Rectal smooth muscle tissue (tissue), 1 donor: Measurements from ENCODE around the gene FCN2.

Experiments
- H3K27ac ChIP-seq: one replicate; pipeline ENCODE4 v1.7.0; 2013; ENCODE audit warnings: low read depth, low read length, inconsistent platforms
- H3K27me3 ChIP-seq: one replicate; pipeline ENCODE4 v1.7.0; 2013; ENCODE audit warnings: low read length; ENCODE audit not compliant: control insufficient read depth, insufficient read depth
- H3K36me3 ChIP-seq: one replicate; pipeline ENCODE4 v1.7.0; 2013; ENCODE audit warnings: low read length; ENCODE audit not compliant: control insufficient read depth, insufficient read depth
- H3K4me1 ChIP-seq: one replicate; pipeline ENCODE4 v1.7.0; 2013; ENCODE audit warnings: low read length; ENCODE audit not compliant: control insufficient read depth, insufficient read depth
- H3K4me3 ChIP-seq: one replicate; pipeline ENCODE4 v1.7.0; 2013; ENCODE audit warnings: low read length
- H3K9ac ChIP-seq: one replicate; pipeline ENCODE4 v1.7.0; 2013; ENCODE audit warnings: low read length

FCN2 gene

GRCh38 chr9:134888603-134889190, 8.1 kb downstream of the FCN2 start:
- Histone ChIP-seq H3K36me3 (no peaks in the 10 kb centered on the region), H3K27ac (no peak overlapping the region), H3K9ac (no peak overlapping the region), H3K27me3 (no peaks in the 10 kb centered on the region), H3K4me1 (no peaks in the 10 kb centered on the region), H3K4me3 (no peak overlapping the region)

- Histone ChIP-seq H3K27me3 (no peaks in the 10 kb centered on the region), H3K27ac (no peak overlapping the region), H3K36me3 (no peaks in the 10 kb centered on the region), H3K4me3 (no peak overlapping the region), H3K9ac (no peak overlapping the region), H3K4me1 (no peaks in the 10 kb centered on the region)
Measured at GRCh38 chr9:134889386-134890154, 9.0 kb downstream of the FCN2 start.

GRCh38 chr9:134890155-134890495, 9.5 kb downstream of the FCN2 start:
- Histone ChIP-seq H3K4me1 (no peaks in the 10 kb centered on the region), H3K36me3 (no peaks in the 10 kb centered on the region), H3K27ac (no peak overlapping the region), H3K9ac (no peak overlapping the region), H3K27me3 (no peaks in the 10 kb centered on the region), H3K4me3 (no peak overlapping the region)

- Histone ChIP-seq H3K27me3 (no peaks in the 10 kb centered on the region), H3K4me3 (no peak overlapping the region), H3K36me3 (no peaks in the 10 kb centered on the region), H3K9ac (no peak overlapping the region), H3K27ac (no peak overlapping the region), H3K4me1 (no peaks in the 10 kb centered on the region)
Measured at GRCh38 chr9:134891053-134891452, 10.4 kb downstream of the FCN2 start.

- Histone ChIP-seq H3K27me3 (no peaks in the 10 kb centered on the region), H3K4me1 (no peaks in the 10 kb centered on the region)
Measured at GRCh38 chr9:134891713-134892112, 11.1 kb downstream of the FCN2 start.

GRCh38 chr9:134892221-134892620, 11.6 kb downstream of the FCN2 start:
- H3K36me3 ChIP-seq = no peaks in the 10 kb centered on the region
- H3K27ac ChIP-seq = no peak overlapping the region
- no peaks in the 10 kb centered on the region for H3K4me1 ChIP-seq
- no peak overlapping the region for H3K9ac ChIP-seq
- H3K27me3 ChIP-seq = no peaks in the 10 kb centered on the region
- H3K4me3 ChIP-seq = no peak overlapping the region

More at GRCh38 chr9:134891713-134892112, 11.1 kb downstream of the FCN2 start:
- no peak overlapping the region for H3K9ac ChIP-seq
- no peaks in the 10 kb centered on the region for H3K36me3 ChIP-seq
- H3K4me3 ChIP-seq = no peak overlapping the region
- no peak overlapping the region for H3K27ac ChIP-seq

- H3K4me1 ChIP-seq = no peaks in the 10 kb centered on the region
- no peaks in the 10 kb centered on the region for H3K36me3 ChIP-seq
- no peaks in the 10 kb centered on the region for H3K27me3 ChIP-seq
- no peak overlapping the region for H3K4me3 ChIP-seq
- H3K27ac ChIP-seq = no peak overlapping the region
- no peak overlapping the region for H3K9ac ChIP-seq
Measured at GRCh38 chr9:134892820-134893420, 12.3 kb downstream of the FCN2 start.

GRCh38 chr9:134894136-134894860, 13.7 kb downstream of the FCN2 start:
- no peak overlapping the region for H3K9ac ChIP-seq
- H3K4me1 ChIP-seq = no peaks in the 10 kb centered on the region
- H3K27ac ChIP-seq = no peak overlapping the region
- H3K4me3 ChIP-seq = no peak overlapping the region
- H3K27me3 ChIP-seq = no peaks in the 10 kb centered on the region
- no peaks in the 10 kb centered on the region for H3K36me3 ChIP-seq

- H3K4me1 ChIP-seq = no peaks in the 10 kb centered on the region
- H3K9ac ChIP-seq = no peak overlapping the region
- no peaks in the 10 kb centered on the region for H3K27me3 ChIP-seq
- no peaks in the 10 kb centered on the region for H3K36me3 ChIP-seq
- H3K4me3 ChIP-seq = no peak overlapping the region
- H3K27ac ChIP-seq = no peak overlapping the region
Measured at GRCh38 chr9:134895097-134895496, 14.5 kb downstream of the FCN2 start.

GRCh38 chr9:134895567-134895907, 14.9 kb downstream of the FCN2 start:
- H3K9ac ChIP-seq = no peak overlapping the region
- H3K36me3 ChIP-seq = no peaks in the 10 kb centered on the region
- no peaks in the 10 kb centered on the region for H3K4me1 ChIP-seq
- no peaks in the 10 kb centered on the region for H3K27me3 ChIP-seq
- H3K27ac ChIP-seq = no peak overlapping the region
- no peak overlapping the region for H3K4me3 ChIP-seq

GRCh38 chr9:134895908-134896833, 15.6 kb downstream of the FCN2 start:
- Histone ChIP-seq H3K27me3 (no peaks in the 10 kb centered on the region), H3K4me1 (no peaks in the 10 kb centered on the region), H3K4me3 (no peak overlapping the region), H3K9ac (no peak overlapping the region), H3K27ac (no peak overlapping the region), H3K36me3 (no peaks in the 10 kb centered on the region)
